Mucosa of stomach (tissue), 1 donor: ENCODE results near the gene SLC27A2.

Source experiments
- H3K27me3 ChIP-seq: one replicate; pipeline ENCODE4 v1.7.0; 2013; ENCODE audit warnings: mild to moderate bottlenecking, low read length; ENCODE audit not compliant: control insufficient read depth, insufficient read depth
- H3K36me3 ChIP-seq: one replicate; pipeline ENCODE4 v1.7.0; 2013; ENCODE audit warnings: low read length; ENCODE audit not compliant: control insufficient read depth, insufficient read depth
- H3K4me1 ChIP-seq: one replicate; pipeline ENCODE4 v1.7.0; 2013; ENCODE audit warnings: mild to moderate bottlenecking, low read length; ENCODE audit not compliant: control insufficient read depth, insufficient read depth
- H3K4me3 ChIP-seq: one replicate; pipeline ENCODE4 v1.7.0; 2013; ENCODE audit warnings: low read length
- H3K9ac ChIP-seq: one replicate; pipeline ENCODE4 v1.7.0; 2013; ENCODE audit warnings: mild to moderate bottlenecking, low read length, moderate library complexity
- H3K9me3 ChIP-seq: one replicate; pipeline ENCODE4 v1.7.0; 2013; ENCODE audit warnings: mild to moderate bottlenecking, low read length, moderate library complexity; ENCODE audit not compliant: control insufficient read depth
- donor health status: Pancreatic carcinoma.

Gene SLC27A2

DNA sequence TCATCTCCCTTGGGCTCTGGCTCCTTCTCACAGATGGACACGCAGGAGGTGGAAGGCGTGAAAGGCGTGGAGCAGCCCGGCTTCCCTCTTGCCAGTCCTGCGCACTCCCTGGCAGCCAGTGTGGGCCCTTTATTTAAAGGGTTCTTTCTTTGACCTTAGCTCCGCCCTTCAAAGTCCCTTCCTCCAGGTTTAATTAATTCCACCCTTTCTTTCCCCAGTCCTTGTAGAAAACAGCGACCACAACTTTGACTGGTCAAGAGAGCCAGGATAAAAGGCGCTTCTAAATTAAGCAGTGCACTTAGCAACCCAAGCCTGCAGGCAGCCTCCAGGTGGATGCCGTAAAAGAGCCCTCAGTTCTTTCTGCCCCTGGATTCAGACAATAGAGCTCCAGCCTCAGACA lies 83.6 kb downstream of the SLC27A2 start, which contains the start of gene HDC:
Gene HDC, minus strand, starts transcription at position 107 of the 400 bp plus-strand sequence. Its CDS starts 103 bp downstream, at position 4.
- Histone ChIP-seq H3K9me3 (no peaks in the 10 kb centered on the region), H3K9ac (no peak within 1 kb of the TSS), H3K4me1 (no peaks in the 10 kb centered on the region), H3K4me3 (no peak within 1 kb of the TSS), H3K27me3 (no peaks in the 10 kb centered on the region), H3K36me3 (no peaks in the 10 kb centered on the region)

DNA sequence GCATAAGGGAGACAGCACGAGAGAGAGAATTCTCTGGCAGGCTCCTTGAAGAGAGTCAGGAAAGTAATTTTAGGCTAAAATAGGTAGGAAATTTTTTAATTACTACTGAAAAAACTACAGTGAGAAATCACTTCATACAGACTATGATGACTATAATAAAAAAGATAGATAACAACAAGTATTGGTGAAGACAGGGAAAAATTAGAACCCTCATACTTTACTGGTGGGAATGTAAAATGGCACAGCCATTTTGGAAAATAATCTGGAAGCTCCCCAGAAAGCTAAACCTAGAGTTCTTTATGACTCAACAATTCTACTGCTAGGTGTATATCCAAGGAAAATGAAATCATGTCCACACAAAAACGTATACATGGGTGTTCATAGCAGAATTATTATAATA lies 85.6 kb downstream of the SLC27A2 start:
- Histone ChIP-seq H3K4me1 (no peaks in the 10 kb centered on the region), H3K4me3 (no peak overlapping the region), H3K9ac (no peak overlapping the region), H3K9me3 (no peaks in the 10 kb centered on the region), H3K27me3 (no peaks in the 10 kb centered on the region), H3K36me3 (no peaks in the 10 kb centered on the region)

DNA sequence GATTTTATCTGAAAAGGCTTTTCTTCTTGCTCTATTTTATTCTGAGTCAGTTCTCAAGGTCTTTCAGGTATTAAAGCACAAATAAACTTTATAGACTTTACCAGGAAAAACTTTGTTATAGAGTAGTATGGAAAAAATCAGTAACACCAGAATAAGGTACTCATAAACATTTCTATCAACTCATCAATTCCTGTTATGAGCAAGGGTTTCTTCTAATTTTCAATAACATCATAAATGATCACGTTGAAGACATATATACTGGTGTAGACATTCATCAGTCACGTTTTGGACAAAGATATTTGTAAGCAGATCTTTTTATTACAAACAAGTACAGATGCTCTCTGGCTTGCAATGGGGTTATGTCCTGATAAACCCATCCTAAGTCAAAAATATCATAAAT lies 93.1 kb downstream of the SLC27A2 start:
- H3K36me3 ChIP-seq, result no peaks in the 10 kb centered on the region
- no peaks in the 10 kb centered on the region for H3K4me1 ChIP-seq
- H3K27me3 ChIP-seq, result no peaks in the 10 kb centered on the region
- no peak overlapping the region for H3K9ac ChIP-seq
- H3K4me3 ChIP-seq, result no peak overlapping the region
- no peaks in the 10 kb centered on the region for H3K9me3 ChIP-seq

DNA sequence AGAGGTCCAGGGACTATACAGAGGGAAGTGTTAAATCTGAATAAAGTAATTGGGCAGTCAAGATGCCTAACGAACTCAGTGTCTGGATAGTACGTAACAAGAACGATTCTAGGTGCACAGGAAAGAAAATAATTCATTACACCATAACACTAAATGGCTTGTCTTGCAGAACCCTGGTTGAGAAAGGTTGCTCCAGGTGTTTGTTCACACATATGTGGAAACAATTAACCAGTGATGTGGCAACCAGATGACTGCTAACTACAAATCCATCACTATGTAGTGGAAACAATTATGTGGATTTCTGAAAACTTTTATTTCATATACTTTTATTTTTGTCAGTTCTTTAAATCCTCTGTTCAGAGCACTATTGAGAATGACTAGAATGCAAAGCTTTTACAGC lies 93.9 kb downstream of the SLC27A2 start:
- no peaks in the 10 kb centered on the region for H3K9me3 ChIP-seq
- no peak overlapping the region for H3K4me3 ChIP-seq
- H3K4me1 ChIP-seq, result no peaks in the 10 kb centered on the region
- no peak overlapping the region for H3K9ac ChIP-seq
- H3K27me3 ChIP-seq, result no peaks in the 10 kb centered on the region
- H3K36me3 ChIP-seq, result no peaks in the 10 kb centered on the region

DNA sequence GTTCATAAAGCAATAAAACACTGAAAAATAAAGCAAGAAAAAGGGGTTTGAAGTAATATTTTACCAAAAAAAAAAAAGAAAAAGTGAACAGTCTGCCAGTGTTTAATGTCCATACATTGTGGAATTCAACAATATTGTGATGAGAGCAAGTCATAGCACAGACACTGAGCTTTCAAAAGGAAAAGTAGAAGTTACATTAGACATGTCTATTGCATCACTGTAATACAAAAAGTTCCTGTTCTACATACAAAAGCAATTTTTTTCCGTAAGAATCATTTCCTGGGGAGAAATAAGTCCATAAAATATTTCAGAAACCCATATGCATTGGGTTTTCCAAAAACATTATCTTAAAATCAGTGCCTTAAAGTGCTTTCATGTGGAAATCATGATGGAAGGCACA lies 95.4 kb downstream of the SLC27A2 start:
- Histone ChIP-seq H3K36me3 (no peaks in the 10 kb centered on the region), H3K4me3 (no peak overlapping the region), H3K9ac (no peak overlapping the region), H3K27me3 (no peaks in the 10 kb centered on the region), H3K4me1 (no peaks in the 10 kb centered on the region), H3K9me3 (no peaks in the 10 kb centered on the region)

DNA sequence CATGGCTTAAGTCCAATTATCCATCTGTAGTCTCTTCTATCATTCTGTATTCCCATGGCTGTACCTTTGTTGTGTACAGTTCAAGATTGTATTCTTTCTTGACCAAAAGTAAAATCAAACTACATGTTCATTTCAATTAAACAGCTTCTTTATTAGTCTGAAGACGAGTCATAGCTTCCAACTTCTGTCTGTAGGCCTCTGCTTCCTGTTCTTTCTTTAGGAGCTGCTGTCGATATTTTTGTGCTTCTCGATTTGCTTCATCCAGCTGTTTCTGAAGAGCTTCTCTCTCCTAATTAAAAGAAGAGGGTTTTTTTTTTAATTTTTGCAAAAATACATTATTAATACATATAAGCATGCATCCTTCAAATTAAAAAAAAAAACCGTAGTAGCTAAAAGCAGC lies 96.5 kb downstream of the SLC27A2 start:
- Histone ChIP-seq H3K9me3 (no peaks in the 10 kb centered on the region), H3K4me1 (no peaks in the 10 kb centered on the region), H3K27me3 (no peaks in the 10 kb centered on the region), H3K4me3 (no peak overlapping the region), H3K36me3 (no peaks in the 10 kb centered on the region), H3K9ac (no peak overlapping the region)

DNA sequence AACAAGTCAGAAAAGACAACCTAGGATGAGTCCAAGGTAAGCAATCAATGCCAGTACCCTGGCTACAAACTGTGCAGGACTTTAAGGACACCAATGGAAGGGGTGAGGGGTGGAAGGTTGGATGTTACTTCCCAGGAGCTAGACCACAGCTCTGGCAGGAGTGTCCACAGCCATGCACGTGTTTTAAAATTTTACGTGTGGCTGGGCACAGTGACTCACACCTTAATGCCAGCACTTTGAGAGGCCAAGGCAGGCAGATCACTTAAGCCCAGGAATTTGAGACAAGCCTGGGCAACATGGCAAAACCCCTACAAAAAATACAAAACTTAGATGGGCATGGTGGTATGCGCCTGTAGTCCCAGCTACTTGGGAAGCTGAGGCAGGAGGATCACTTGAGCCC lies 98.3 kb downstream of the SLC27A2 start:
- Histone ChIP-seq H3K9me3 (no peaks in the 10 kb centered on the region), H3K4me1 (no peaks in the 10 kb centered on the region)

DNA sequence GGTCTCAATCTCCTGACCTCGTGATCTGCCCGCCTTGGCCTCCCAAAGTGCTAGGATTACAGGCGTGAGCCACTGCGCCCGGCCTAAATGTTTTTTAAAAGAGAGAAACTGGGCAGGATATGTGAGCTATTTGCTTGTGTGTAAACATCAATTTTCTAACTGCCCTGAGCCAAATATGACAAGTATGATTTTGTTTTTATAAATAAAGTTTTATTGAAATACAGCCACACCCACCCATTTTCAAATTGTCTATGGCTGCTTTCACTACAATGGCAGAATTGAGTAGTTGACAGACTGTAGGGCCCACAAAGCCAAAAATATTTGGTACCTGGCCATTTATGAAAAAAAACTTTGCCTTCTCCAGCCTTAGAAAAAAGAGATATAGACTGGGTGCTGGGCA lies 99.4 kb downstream of the SLC27A2 start:
- Histone ChIP-seq H3K36me3 (no peaks in the 10 kb centered on the region), H3K4me1 (no peaks in the 10 kb centered on the region), H3K9ac (no peak overlapping the region), H3K9me3 (no peaks in the 10 kb centered on the region), H3K4me3 (no peak overlapping the region), H3K27me3 (no peaks in the 10 kb centered on the region)

More for the DNA sequence above, 98.3 kb downstream of the SLC27A2 start:
- no peaks in the 10 kb centered on the region for H3K36me3 ChIP-seq
- no peak overlapping the region for H3K4me3 ChIP-seq
- no peaks in the 10 kb centered on the region for H3K27me3 ChIP-seq
- no peak overlapping the region for H3K9ac ChIP-seq
